GM12878 (cell line): ENCODE results near the gene PNLIPRP2.

Experiments used
- CEBPB ChIP-seq, 2 experiments: fragments of 150-350 bp in 1 of 2; IDR thresholded peaks; 2 replicates each; pipeline ENCODE4 v1.6.1; 2012 to 2014; ENCODE audit warnings: low read depth in 2 of 2, low read length in 2 of 2, borderline replicate concordance in 1 of 2, inconsistent platforms in 1 of 2
- CTCF ChIP-seq, 3 experiments: IDR thresholded peaks in 2 of 3; conservative IDR thresholded peaks in 1 of 3; 2 replicates each; pipeline ENCODE4 v1.5.1; 2011; ENCODE audit warnings: low read depth in 3 of 3, low read length in 3 of 3, mild to moderate bottlenecking in 3 of 3, control low read depth in 2 of 3, moderate library complexity in 2 of 3, inconsistent platforms in 1 of 3, mixed read lengths in 1 of 3; ENCODE audit not compliant: control insufficient read depth in 2 of 3, insufficient read depth in 1 of 3; ENCODE audit errors: extremely low read depth in 1 of 3
- EP300 ChIP-seq, 2 experiments: fragments of 150-350 bp in 1 of 2; IDR thresholded peaks; 2 replicates each; pipeline ENCODE4 v1.6.1; 2011 to 2012; ENCODE audit warnings: low read depth in 2 of 2, low read length in 2 of 2, borderline replicate concordance in 1 of 2, improper control_type of control experiment in 1 of 2, inconsistent platforms in 1 of 2; ENCODE audit not compliant: control insufficient read depth in 1 of 2
- EZH2 ChIP-seq: IDR thresholded peaks from 2 replicates; pipeline ENCODE4 v1.6.1; 2012; ENCODE audit warnings: low read depth, mild to moderate bottlenecking, control low read depth, inconsistent platforms, low read length, borderline replicate concordance; ENCODE audit not compliant: control insufficient read depth
- POLR2AphosphoS2 ChIP-seq: IDR thresholded peaks from 2 replicates; pipeline ENCODE4 v1.6.1; 2011; ENCODE audit warnings: low read depth, mild to moderate bottlenecking, low read length, improper control_type of control experiment, moderate library complexity
- RAD21 ChIP-seq: IDR thresholded peaks from 2 replicates; pipeline ENCODE4 v1.6.1; 2011; ENCODE audit warnings: mild to moderate bottlenecking, low read depth, low read length, moderate library complexity; ENCODE audit not compliant: insufficient read depth
- TCF12 ChIP-seq: IDR thresholded peaks from 2 replicates; pipeline ENCODE4 v1.6.1; 2011; ENCODE audit warnings: low read depth, mild to moderate bottlenecking, low read length

GRCh38 chr10:116627386-116627933, 6.7 kb downstream of the PNLIPRP2 start:
- TF ChIP-seq EP300 (IDR thresholded peaks at IDR 0.05; ENCODE audit: borderline replicate concordance in 1 of 2, control insufficient read depth in 1 of 2, low read depth in 2 of 2, low read length in 2 of 2) (no peak), CTCF (IDR thresholded peaks at IDR 0.05 in 2 of 3, conservative IDR thresholded peaks at IDR 0.05 in 1 of 3; ENCODE audit: control insufficient read depth in 2 of 3, extremely low read depth in 1 of 3, insufficient read depth in 1 of 3, low read depth in 3 of 3, low read length in 3 of 3) (no peak), RAD21 (no peak), TCF12 (no peak), EZH2 (no peak), CEBPB (IDR thresholded peaks at IDR 0.05; ENCODE audit: borderline replicate concordance in 1 of 2, low read depth in 2 of 2, low read length in 2 of 2) (no peak), POLR2AphosphoS2 (no peak)
